ENCODE results near the gene RPP14.

DNA sequence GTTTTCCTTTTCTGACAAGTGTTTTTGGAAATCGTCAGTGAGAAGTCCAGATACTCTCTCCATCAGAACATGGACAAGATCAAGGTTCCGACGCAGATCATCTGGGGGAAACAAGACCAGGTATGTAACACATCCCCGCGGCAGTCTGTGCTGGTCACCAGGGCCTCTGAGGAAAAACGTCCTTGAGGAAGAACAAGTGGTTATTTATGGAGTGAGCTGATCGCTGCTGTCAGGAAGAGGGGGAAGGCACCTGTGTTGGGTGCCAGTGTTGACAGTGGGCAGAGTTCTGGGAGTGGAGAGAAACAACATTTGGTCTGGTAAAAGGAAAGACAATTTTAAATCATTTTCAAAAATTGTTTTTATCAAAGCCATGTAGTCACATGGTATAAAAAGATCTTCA, 20.7 kb upstream of the RPP14 start:
- TF ChIP-seq, protein P1, sequence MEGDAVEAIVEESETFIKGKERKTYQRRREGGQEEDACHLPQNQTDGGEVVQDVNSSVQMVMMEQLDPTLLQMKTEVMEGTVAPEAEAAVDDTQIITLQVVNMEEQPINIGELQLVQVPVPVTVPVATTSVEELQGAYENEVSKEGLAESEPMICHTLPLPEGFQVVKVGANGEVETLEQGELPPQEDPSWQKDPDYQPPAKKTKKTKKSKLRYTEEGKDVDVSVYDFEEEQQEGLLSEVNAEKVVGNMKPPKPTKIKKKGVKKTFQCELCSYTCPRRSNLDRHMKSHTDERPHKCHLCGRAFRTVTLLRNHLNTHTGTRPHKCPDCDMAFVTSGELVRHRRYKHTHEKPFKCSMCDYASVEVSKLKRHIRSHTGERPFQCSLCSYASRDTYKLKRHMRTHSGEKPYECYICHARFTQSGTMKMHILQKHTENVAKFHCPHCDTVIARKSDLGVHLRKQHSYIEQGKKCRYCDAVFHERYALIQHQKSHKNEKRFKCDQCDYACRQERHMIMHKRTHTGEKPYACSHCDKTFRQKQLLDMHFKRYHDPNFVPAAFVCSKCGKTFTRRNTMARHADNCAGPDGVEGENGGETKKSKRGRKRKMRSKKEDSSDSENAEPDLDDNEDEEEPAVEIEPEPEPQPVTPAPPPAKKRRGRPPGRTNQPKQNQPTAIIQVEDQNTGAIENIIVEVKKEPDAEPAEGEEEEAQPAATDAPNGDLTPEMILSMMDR (IDR thresholded peaks at IDR 0.05), result no peak
- no peak for TF ChIP-seq POLR2A (IDR thresholded peaks at IDR 0.05)
